Effector memory CD8-positive, alpha-beta T cell (primary cell): Measurements from ENCODE around the gene MYO1B.

ENCODE experiments used
- ATAC-seq: fragments of 150-1000 bp; cut with Tn5 transposase; replicated peaks from 2 replicates; pipeline ENCODE4 v1.10.0; 2021; ENCODE audit warnings: mild to moderate bottlenecking, moderate library complexity
- DNase-seq, 3 experiments: peaks; one replicate each; pipeline ENCODE4 v3.0.0; 2021
- H3K27ac Mint-ChIP-seq, 2 donors: one replicate each; pipeline ENCODE4 v1.8.0; 2022; ENCODE audit warnings: mild to moderate bottlenecking in 2 of 2, mixed read lengths in 2 of 2, moderate library complexity in 2 of 2
- H3K27me3 Mint-ChIP-seq, 2 donors: one replicate each; pipeline ENCODE4 v1.8.0; 2022; ENCODE audit warnings: mixed read lengths in 2 of 2
- H3K36me3 Mint-ChIP-seq: one replicate; pipeline ENCODE4 v1.8.0; 2022; ENCODE audit warnings: mild to moderate bottlenecking, moderate library complexity, mixed read lengths; ENCODE audit not compliant: insufficient read depth
- H3K4me1 Mint-ChIP-seq, 2 donors: one replicate each; pipeline ENCODE4 v1.8.0; 2022; ENCODE audit warnings: low read depth in 2 of 2, mixed read lengths in 2 of 2
- H3K4me3 Mint-ChIP-seq, 2 donors: one replicate each; pipeline ENCODE4 v1.8.0; 2022; ENCODE audit warnings: mild to moderate bottlenecking in 2 of 2, mixed read lengths in 2 of 2, moderate library complexity in 2 of 2
- H3K9me3 Mint-ChIP-seq, 2 donors: one replicate each; pipeline ENCODE4 v1.8.0; 2022; ENCODE audit warnings: mixed read lengths in 2 of 2

The MYO1B gene

GRCh38 chr2:191384829-191385228, 139.6 kb downstream of the MYO1B start:
- H3K9me3 Mint-ChIP-seq, result no peaks in the 10 kb centered on the region
- no peak overlapping the region for H3K4me3 Mint-ChIP-seq
- H3K36me3 Mint-ChIP-seq, result no peaks in the 10 kb centered on the region
- H3K4me1 Mint-ChIP-seq, result no peaks in the 10 kb centered on the region
- DNase-seq, result no peak
- no peak overlapping the region for H3K27ac Mint-ChIP-seq
- ATAC-seq, result no peak
- H3K27me3 Mint-ChIP-seq, result peaks cover 0 to 4% of the 10 kb centered on the region in 2 donors

- no peak for ATAC-seq
- Mint-ChIP-seq H3K4me3 (no peak overlapping the region), H3K27ac (no peak overlapping the region), H3K36me3 (no peaks in the 10 kb centered on the region), H3K27me3 (peaks cover 0 to 4% of the 10 kb centered on the region in 2 donors), H3K4me1 (no peaks in the 10 kb centered on the region), H3K9me3 (no peaks in the 10 kb centered on the region)
- DNase-seq, result no peak
These were observed 140.4 kb downstream of the MYO1B start for GRCh38 chr2:191385416-191386160.

- DNase-seq (no peak), ATAC-seq (no peak)
- Mint-ChIP-seq H3K27ac (no peak overlapping the region), H3K27me3 (peaks cover 0 to 4% of the 10 kb centered on the region in 2 donors), H3K9me3 (no peaks in the 10 kb centered on the region), H3K4me3 (no peak overlapping the region), H3K36me3 (no peaks in the 10 kb centered on the region), H3K4me1 (no peaks in the 10 kb centered on the region)
These were observed 141.8 kb downstream of the MYO1B start for GRCh38 chr2:191386938-191387536.

GRCh38 chr2:191389288-191389687, 144.1 kb downstream of the MYO1B start:
- no peaks in the 10 kb centered on the region for H3K9me3 Mint-ChIP-seq
- H3K4me3 Mint-ChIP-seq, result no peak overlapping the region
- H3K27me3 Mint-ChIP-seq, result peaks cover 0 to 4% of the 10 kb centered on the region in 2 donors
- no peak overlapping the region for H3K27ac Mint-ChIP-seq
- no peaks in the 10 kb centered on the region for H3K4me1 Mint-ChIP-seq
- no peak for DNase-seq
- ATAC-seq, result no peak
- H3K36me3 Mint-ChIP-seq, result no peaks in the 10 kb centered on the region

- ATAC-seq (no peak), DNase-seq (no peak)
- H3K27ac Mint-ChIP-seq, result no peak overlapping the region
- H3K36me3 Mint-ChIP-seq, result no peaks in the 10 kb centered on the region
- H3K4me1 Mint-ChIP-seq, result no peaks in the 10 kb centered on the region
- H3K27me3 Mint-ChIP-seq, result peaks cover 0 to 10% of the 10 kb centered on the region in 2 donors
- H3K9me3 Mint-ChIP-seq, result no peaks in the 10 kb centered on the region
- no peak overlapping the region for H3K4me3 Mint-ChIP-seq
These were observed 146.0 kb downstream of the MYO1B start for GRCh38 chr2:191391171-191391570.

GRCh38 chr2:191394043-191394442, 148.8 kb downstream of the MYO1B start:
- Mint-ChIP-seq H3K27me3 (peaks cover 0 to 6% of the 10 kb centered on the region in 2 donors), H3K4me3 (no peak overlapping the region), H3K4me1 (no peaks in the 10 kb centered on the region), H3K9me3 (no peaks in the 10 kb centered on the region), H3K27ac (no peak overlapping the region), H3K36me3 (peaks cover 2% of the 10 kb centered on the region)
- DNase-seq (no peak), ATAC-seq (no peak)

GRCh38 chr2:191396794-191397193, 151.6 kb downstream of the MYO1B start:
- DNase-seq (no peak), ATAC-seq (no peak)
- Mint-ChIP-seq H3K4me3 (no peak overlapping the region), H3K27ac (no peak overlapping the region), H3K4me1 (no peaks in the 10 kb centered on the region), H3K9me3 (no peaks in the 10 kb centered on the region), H3K36me3 (peaks cover 2% of the 10 kb centered on the region), H3K27me3 (peaks cover 0 to 6% of the 10 kb centered on the region in 2 donors)

- Mint-ChIP-seq H3K4me3 (no peak overlapping the region), H3K27ac (no peak overlapping the region), H3K4me1 (no peaks in the 10 kb centered on the region), H3K27me3 (peaks cover 0 to 6% of the 10 kb centered on the region in 2 donors), H3K36me3 (peaks cover 2% of the 10 kb centered on the region), H3K9me3 (no peaks in the 10 kb centered on the region)
- DNase-seq, result no peak
- no peak for ATAC-seq
These were observed 154.4 kb downstream of the MYO1B start for GRCh38 chr2:191399601-191400000.

- ATAC-seq (no peak), DNase-seq (no peak)
- no peaks in the 10 kb centered on the region for H3K27me3 Mint-ChIP-seq
- no peaks in the 10 kb centered on the region for H3K9me3 Mint-ChIP-seq
- H3K27ac Mint-ChIP-seq, result no peak overlapping the region
- no peaks in the 10 kb centered on the region for H3K4me1 Mint-ChIP-seq
- peaks cover 2% of the 10 kb centered on the region for H3K36me3 Mint-ChIP-seq
- H3K4me3 Mint-ChIP-seq, result no peak overlapping the region
These were observed 156.1 kb downstream of the MYO1B start for GRCh38 chr2:191401287-191401686.

- Mint-ChIP-seq H3K36me3 (no peaks in the 10 kb centered on the region), H3K27ac (no peak overlapping the region), H3K9me3 (no peaks in the 10 kb centered on the region), H3K4me1 (no peaks in the 10 kb centered on the region), H3K4me3 (no peak overlapping the region), H3K27me3 (no peaks in the 10 kb centered on the region)
- no peak for DNase-seq
- no peak for ATAC-seq
These were observed 157.9 kb downstream of the MYO1B start for GRCh38 chr2:191402966-191403565.

- H3K36me3 Mint-ChIP-seq, result no peaks in the 10 kb centered on the region
- peaks cover 0 to 5% of the 10 kb centered on the region in 2 donors for H3K27me3 Mint-ChIP-seq
- H3K4me1 Mint-ChIP-seq, result no peaks in the 10 kb centered on the region
- no peak for ATAC-seq
- no peaks in the 10 kb centered on the region for H3K9me3 Mint-ChIP-seq
- no peak overlapping the region for H3K4me3 Mint-ChIP-seq
- no peak overlapping the region for H3K27ac Mint-ChIP-seq
- DNase-seq, result no peak
These were observed 159.4 kb downstream of the MYO1B start for GRCh38 chr2:191404568-191404991.

- Mint-ChIP-seq H3K27ac (no peak overlapping the region), H3K27me3 (peaks cover 0 to 5% of the 10 kb centered on the region in 2 donors), H3K4me1 (no peaks in the 10 kb centered on the region), H3K9me3 (no peaks in the 10 kb centered on the region), H3K4me3 (no peak overlapping the region), H3K36me3 (no peaks in the 10 kb centered on the region)
- DNase-seq (no peak), ATAC-seq (no peak)
These were observed 160.3 kb downstream of the MYO1B start for GRCh38 chr2:191405546-191405945.

GRCh38 chr2:191410646-191411436, 165.6 kb downstream of the MYO1B start:
- Mint-ChIP-seq H3K4me3 (no peak overlapping the region), H3K4me1 (no peaks in the 10 kb centered on the region), H3K36me3 (no peaks in the 10 kb centered on the region), H3K27ac (no peak overlapping the region), H3K27me3 (peaks cover 0 to 5% of the 10 kb centered on the region in 2 donors), H3K9me3 (no peaks in the 10 kb centered on the region)
- no peak for DNase-seq
- ATAC-seq, result no peak
